Activated naive CD8-positive, alpha-beta T cell (primary cell): ENCODE results near the gene PLPP3.

Experiments used
- H3K27ac Mint-ChIP-seq: one replicate; pipeline ENCODE4 v1.8.0; 2021; ENCODE audit warnings: mixed read lengths
- H3K27me3 Mint-ChIP-seq: one replicate; pipeline ENCODE4 v1.8.0; 2021; ENCODE audit warnings: mixed read lengths
- H3K36me3 Mint-ChIP-seq: one replicate; pipeline ENCODE4 v1.8.0; 2021; ENCODE audit warnings: mixed read lengths
- H3K4me1 Mint-ChIP-seq: one replicate; pipeline ENCODE4 v1.8.0; 2021; ENCODE audit warnings: low read depth, mixed read lengths
- H3K4me3 Mint-ChIP-seq: one replicate; pipeline ENCODE4 v1.8.0; 2021; ENCODE audit warnings: mild to moderate bottlenecking, mixed read lengths
- H3K9me3 Mint-ChIP-seq: one replicate; pipeline ENCODE4 v1.8.0; 2021; ENCODE audit warnings: low read depth, mixed read lengths

The PLPP3 gene

DNA sequence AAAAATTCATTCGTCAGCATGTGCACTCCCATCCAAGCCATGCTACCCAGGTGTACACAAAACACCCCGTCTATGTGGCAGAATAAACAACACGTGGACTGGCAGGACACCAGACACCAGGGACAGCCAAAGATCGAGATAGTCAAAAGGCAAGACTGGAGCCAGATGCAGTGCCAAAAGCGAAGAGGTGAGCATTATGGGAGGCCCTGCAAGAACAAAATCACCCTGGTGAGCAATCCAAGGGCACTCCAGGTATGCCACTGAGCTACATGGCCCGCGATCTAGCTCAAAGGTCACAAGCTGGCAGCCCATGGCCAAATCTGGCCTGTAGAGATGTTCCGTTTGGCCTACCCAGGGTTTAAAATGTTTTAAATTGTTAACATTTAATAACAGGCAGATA lies 33.7 kb downstream of the PLPP3 start:
- no peaks in the 10 kb centered on the region for H3K9me3 Mint-ChIP-seq
- no peaks in the 10 kb centered on the region for H3K27me3 Mint-ChIP-seq
- H3K27ac Mint-ChIP-seq, result no peak overlapping the region
- no peaks in the 10 kb centered on the region for H3K4me1 Mint-ChIP-seq
- no peak overlapping the region for H3K4me3 Mint-ChIP-seq
- H3K36me3 Mint-ChIP-seq, result no peaks in the 10 kb centered on the region

DNA sequence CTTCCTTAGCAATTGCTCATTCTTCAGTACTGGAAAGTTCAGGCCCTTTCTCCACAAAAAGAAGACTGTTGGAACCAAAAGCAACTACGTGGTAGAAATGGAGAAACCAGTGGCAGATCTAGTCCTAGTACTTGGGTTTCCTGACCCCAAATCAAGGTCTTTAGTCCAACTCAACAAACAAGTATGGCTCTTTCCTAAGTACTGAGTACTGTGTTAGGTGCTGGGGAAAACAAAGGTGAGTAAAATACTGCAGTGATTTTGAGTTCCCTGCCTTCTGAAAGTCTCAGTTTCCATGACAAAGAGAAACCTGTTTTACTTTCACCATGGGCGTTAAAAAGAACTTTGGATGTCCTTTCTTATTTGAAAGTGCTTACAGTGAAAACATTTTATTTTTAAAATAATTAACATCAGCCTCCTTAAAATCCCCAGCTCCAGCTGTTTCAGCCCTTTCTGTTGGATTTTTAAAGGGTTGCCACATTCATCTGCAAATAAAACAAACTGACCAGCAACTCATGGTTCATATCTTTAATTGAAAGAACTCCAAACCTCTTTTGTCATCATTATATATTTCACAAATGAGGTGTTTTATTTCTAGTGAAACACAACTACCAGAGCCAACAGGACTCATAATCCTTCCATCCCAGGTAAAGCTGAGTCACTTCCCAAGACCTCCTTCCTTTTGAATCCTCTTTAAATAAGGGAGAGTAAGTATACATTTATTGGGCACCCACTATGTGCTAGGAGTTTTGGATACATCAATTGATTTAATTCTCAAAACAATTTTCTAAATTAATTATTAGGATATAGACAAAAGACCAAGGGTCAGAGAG lies 35.4 kb downstream of the PLPP3 start:
- H3K27me3 Mint-ChIP-seq, result no peaks in the 10 kb centered on the region
- H3K4me1 Mint-ChIP-seq, result no peaks in the 10 kb centered on the region
- no peaks in the 10 kb centered on the region for H3K36me3 Mint-ChIP-seq

DNA sequence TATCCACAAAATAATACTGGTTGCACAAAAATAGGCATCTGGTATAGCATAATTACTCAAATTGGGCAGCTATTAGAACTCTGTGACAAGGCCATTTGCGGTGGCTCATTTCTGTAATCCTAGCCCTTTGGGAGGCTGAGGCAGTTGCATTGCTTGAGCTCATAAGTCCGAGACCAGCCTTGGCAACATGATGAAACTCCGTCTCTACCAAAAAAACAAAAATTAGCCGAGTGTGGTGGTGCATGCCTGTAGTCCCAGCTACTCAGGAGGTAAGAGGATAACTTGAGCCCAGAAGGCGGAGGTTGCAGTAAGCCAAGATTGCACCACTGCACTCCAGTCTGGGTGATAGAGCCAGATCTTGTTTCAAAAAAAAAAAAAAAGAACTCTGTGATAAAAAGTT lies 36.7 kb downstream of the PLPP3 start:
- Mint-ChIP-seq H3K27me3 (no peaks in the 10 kb centered on the region), H3K4me3 (no peak overlapping the region), H3K4me1 (no peaks in the 10 kb centered on the region), H3K9me3 (no peaks in the 10 kb centered on the region), H3K27ac (no peak overlapping the region), H3K36me3 (no peaks in the 10 kb centered on the region)

More for the DNA sequence above, 35.4 kb downstream of the PLPP3 start:
- Mint-ChIP-seq H3K4me3 (no peak overlapping the region), H3K27ac (no peak overlapping the region), H3K9me3 (no peaks in the 10 kb centered on the region)

DNA sequence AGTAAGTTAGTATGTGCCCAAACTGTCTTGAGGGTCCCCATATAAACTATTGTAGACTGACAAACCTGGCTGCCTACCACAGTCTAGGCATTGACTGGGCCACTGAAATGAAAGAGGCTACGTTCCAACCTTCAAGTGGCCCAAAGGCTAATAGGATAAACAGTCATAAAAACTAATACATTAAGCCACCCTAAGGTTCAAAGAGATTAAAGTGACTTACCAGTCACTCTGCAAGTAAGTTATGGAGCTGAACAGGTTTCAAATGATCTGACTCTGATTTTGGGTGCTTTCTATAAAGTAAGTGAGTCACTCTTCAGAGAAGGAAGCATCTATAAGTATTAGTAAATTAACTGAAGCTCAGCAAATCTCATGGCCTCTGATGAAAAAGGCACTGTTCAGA lies 38.0 kb downstream of the PLPP3 start:
- Mint-ChIP-seq H3K9me3 (no peaks in the 10 kb centered on the region), H3K4me1 (no peaks in the 10 kb centered on the region), H3K27ac (no peak overlapping the region), H3K4me3 (no peak overlapping the region), H3K27me3 (peaks cover 3% of the 10 kb centered on the region), H3K36me3 (no peaks in the 10 kb centered on the region)

DNA sequence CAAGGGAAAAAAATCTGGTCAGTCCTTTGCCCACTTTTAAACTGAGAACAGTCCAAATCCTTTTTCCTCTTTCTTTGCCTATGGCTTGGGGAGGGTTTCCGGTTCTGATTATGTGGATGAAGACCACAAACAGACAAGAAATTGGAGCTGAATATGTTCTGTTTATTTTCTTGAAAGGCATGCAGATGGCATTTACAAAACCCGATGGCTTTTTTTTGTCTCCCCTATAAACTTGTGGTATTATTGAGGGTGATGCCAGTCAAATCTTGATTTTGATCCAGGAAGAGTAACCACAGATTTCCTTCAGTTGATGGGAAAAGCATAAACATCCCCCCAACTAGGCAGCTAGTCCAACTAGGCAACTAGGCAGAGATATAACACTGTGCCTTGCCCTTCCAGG lies 38.9 kb downstream of the PLPP3 start:
- Mint-ChIP-seq H3K27me3 (peaks cover 3% of the 10 kb centered on the region), H3K4me1 (no peaks in the 10 kb centered on the region), H3K36me3 (no peaks in the 10 kb centered on the region), H3K4me3 (no peak overlapping the region), H3K9me3 (no peaks in the 10 kb centered on the region), H3K27ac (no peak overlapping the region)

DNA sequence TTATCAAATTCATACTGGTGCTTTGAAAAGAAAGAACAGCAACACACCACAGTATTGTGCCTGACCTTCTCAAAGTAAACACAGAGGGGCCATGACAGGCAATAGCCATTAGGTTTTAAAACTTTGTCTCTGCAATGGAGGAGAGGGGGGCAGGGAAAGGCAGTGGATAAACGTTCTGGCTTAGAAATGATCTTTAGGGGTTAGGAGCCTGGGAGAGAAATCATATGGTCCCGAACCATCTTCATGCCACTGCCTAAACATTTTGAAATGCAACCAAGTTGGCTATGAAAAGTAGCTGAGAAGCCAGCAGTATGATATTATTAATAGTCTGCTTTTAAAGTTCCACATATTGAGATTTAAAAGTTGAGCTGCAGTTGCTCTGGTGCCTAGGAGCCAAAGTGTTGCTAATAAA lies 39.8 kb downstream of the PLPP3 start:
- Mint-ChIP-seq H3K36me3 (no peaks in the 10 kb centered on the region), H3K4me1 (no peaks in the 10 kb centered on the region), H3K27ac (no peak overlapping the region), H3K4me3 (no peak overlapping the region), H3K9me3 (no peaks in the 10 kb centered on the region), H3K27me3 (peaks cover 3% of the 10 kb centered on the region)

DNA sequence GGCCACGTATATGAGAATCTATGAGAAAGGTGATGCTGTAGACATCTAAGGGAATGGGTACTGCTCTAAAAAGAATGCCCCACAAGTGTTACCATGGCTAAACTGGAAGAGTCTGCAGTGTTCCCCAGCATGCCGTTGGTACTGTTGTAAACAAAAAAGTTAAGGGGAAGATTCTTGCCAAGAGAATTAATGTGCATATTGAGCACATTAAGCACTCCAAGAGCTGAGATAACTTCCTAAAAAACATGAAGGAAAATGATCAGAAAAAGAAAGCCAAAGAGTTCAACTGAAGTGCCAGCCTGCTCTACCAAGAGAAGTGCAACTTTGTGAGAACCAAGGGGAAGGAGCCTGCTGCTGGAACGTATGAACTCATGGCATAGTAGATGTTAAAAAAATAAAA lies 40.8 kb downstream of the PLPP3 start:
- peaks cover 3% of the 10 kb centered on the region for H3K27me3 Mint-ChIP-seq
- H3K4me1 Mint-ChIP-seq, result no peaks in the 10 kb centered on the region
- no peak overlapping the region for H3K4me3 Mint-ChIP-seq
- H3K36me3 Mint-ChIP-seq, result no peaks in the 10 kb centered on the region
- H3K27ac Mint-ChIP-seq, result no peak overlapping the region
- no peaks in the 10 kb centered on the region for H3K9me3 Mint-ChIP-seq

DNA sequence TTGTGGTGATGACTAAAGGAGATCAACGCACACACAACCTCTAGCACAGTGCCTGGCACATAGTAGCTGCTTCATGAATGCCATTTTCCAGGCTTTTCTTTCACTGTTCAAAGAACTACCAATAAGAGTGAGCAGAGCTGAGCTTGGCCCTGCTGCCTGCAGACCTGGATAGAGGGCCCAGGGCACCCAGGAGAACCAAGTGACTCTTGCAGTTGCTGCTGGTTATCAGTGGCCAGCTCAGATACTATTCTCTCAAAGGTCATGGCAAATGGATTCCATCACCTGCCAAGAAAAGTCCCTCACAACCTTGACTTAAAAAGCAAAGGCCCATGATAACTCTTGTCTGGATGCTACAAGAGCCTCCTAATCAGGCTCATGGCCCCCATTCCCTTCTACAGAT lies 41.7 kb downstream of the PLPP3 start:
- Mint-ChIP-seq H3K36me3 (no peaks in the 10 kb centered on the region), H3K9me3 (no peaks in the 10 kb centered on the region), H3K27me3 (peaks cover 5% of the 10 kb centered on the region), H3K4me3 (no peak overlapping the region), H3K4me1 (no peaks in the 10 kb centered on the region), H3K27ac (no peak overlapping the region)

DNA sequence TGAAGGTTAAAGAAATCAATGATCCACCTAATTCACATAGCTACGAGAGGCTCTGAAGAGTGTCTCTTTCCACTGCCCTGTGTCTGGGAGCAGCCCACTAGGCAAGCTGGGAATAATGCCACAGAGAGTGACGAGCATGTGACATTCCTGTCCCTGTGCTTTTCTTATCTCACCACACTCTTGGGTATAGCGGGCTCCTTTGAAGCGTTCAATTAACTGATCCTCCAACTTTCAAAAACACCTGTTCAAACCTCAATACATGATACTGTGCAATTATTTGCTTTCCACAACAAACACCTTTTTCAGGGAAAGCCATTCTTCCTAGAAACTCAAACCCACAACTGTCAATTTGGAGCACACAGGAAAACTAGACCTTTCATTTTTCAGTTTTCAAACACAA lies 43.4 kb downstream of the PLPP3 start:
- Mint-ChIP-seq H3K27me3 (peaks cover 5% of the 10 kb centered on the region), H3K27ac (no peak overlapping the region), H3K9me3 (no peaks in the 10 kb centered on the region), H3K4me3 (no peak overlapping the region), H3K36me3 (no peaks in the 10 kb centered on the region), H3K4me1 (no peaks in the 10 kb centered on the region)

DNA sequence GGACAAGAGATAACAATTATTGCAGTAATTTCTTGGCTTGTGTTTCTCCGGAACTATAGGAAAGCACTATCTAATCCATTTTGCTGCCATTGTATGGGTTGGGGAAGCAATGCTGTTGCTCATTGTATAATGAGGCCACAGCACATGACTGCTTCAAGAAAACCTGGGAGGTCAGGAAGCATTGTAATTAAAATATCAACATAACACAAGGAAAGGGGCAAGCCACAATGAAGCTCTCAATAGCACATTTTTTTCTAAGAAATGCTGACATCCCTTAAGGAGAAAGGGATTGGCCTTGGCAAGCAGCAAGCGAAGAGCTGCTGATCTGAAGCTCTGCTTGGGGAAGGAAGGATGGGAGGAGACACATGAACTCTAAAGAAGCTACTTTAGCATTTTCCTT lies 44.0 kb downstream of the PLPP3 start:
- H3K4me1 Mint-ChIP-seq, result no peaks in the 10 kb centered on the region
- no peak overlapping the region for H3K4me3 Mint-ChIP-seq
- peaks cover 5% of the 10 kb centered on the region for H3K27me3 Mint-ChIP-seq
- H3K36me3 Mint-ChIP-seq, result no peaks in the 10 kb centered on the region
- no peak overlapping the region for H3K27ac Mint-ChIP-seq
- H3K9me3 Mint-ChIP-seq, result no peaks in the 10 kb centered on the region

DNA sequence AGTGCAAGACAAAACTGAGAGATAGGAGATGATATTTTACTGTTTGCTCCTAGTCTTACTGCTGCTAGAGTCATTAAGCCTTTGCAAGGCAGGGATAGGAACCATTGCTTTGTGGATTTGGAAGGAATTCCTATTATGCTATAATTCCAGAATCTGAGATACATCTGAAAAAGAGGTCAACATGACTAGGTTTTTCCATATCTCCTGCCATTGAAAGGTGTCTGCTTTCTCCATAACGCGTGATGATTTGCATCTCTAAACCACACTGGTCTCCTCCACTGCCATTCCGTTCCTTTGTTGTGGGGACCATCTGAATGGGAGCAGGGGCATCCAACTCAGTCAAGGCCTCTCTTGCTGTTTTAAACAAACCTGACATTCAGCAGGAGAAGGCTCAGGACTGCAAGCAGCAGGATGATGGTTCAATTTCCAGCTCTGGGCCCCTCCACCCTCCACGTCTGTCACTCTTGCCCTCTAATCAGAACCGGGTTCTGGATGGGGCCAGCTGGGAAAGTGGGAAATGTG lies 45.2 kb downstream of the PLPP3 start:
- Mint-ChIP-seq H3K27me3 (peaks cover 5% of the 10 kb centered on the region), H3K27ac (no peak overlapping the region), H3K4me1 (no peaks in the 10 kb centered on the region), H3K4me3 (no peak overlapping the region), H3K36me3 (no peaks in the 10 kb centered on the region), H3K9me3 (no peaks in the 10 kb centered on the region)

DNA sequence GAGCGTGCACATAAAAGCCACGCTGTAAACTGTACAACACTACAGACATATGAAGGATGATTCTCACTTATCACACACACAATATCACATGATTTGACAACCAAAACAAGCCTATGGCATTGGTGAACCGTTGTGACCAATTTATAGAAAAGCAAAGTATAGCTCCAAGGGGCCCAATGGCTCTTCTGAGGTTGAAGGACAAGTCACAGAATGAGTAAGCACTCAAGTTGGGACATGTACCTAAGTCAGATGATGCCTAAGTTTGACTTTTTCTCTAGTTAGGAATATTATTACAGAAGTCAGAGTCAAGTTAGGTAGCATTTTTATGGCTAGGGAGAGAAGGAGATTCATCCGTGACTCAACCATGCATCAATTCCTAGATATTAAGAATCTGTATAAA lies 45.7 kb downstream of the PLPP3 start:
- H3K4me3 Mint-ChIP-seq, result no peak overlapping the region
- no peaks in the 10 kb centered on the region for H3K4me1 Mint-ChIP-seq
- H3K27me3 Mint-ChIP-seq, result peaks cover 5% of the 10 kb centered on the region

DNA sequence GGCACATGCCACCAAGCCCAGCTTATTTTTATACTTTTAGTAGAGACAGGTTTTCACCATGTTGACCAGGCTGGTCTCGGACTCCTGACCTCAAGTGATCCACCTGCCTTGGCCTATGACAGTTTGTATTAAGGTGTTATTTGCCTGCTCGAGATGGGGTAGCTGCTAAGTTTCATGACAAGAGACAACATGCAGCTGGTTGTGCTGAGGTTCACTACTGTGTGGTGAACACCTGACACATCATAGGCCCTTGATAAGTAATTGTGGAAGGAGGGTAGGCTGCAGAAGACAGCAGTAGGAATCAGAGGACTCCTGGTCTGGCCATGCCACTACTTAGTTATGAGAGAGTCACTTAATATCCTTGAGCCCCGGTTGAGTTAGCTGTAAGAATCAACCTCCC lies 46.2 kb downstream of the PLPP3 start:
- Mint-ChIP-seq H3K27ac (no peak overlapping the region), H3K4me1 (no peaks in the 10 kb centered on the region), H3K9me3 (no peaks in the 10 kb centered on the region), H3K4me3 (no peak overlapping the region), H3K36me3 (no peaks in the 10 kb centered on the region), H3K27me3 (peaks cover 5% of the 10 kb centered on the region)

More for the DNA sequence above, 45.7 kb downstream of the PLPP3 start:
- no peak overlapping the region for H3K27ac Mint-ChIP-seq
- H3K9me3 Mint-ChIP-seq, result no peaks in the 10 kb centered on the region
- H3K36me3 Mint-ChIP-seq, result no peaks in the 10 kb centered on the region

DNA sequence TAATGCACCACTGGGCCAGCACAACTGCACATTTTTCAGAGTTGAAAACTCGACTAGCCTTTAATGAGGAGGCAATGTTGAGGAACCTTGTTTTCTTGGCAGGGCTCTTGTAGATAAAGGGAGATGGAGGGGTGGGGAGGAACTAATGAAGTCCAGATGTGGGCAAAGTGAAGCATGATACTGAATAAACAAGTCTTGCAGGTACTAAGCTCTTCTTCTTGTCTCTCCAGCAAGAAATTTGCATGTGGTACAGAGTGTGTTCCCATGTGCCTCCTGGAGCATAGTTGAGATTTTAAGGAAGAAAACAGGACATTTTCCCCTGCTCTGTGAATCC lies 47.0 kb downstream of the PLPP3 start:
- H3K9me3 Mint-ChIP-seq, result no peaks in the 10 kb centered on the region

DNA sequence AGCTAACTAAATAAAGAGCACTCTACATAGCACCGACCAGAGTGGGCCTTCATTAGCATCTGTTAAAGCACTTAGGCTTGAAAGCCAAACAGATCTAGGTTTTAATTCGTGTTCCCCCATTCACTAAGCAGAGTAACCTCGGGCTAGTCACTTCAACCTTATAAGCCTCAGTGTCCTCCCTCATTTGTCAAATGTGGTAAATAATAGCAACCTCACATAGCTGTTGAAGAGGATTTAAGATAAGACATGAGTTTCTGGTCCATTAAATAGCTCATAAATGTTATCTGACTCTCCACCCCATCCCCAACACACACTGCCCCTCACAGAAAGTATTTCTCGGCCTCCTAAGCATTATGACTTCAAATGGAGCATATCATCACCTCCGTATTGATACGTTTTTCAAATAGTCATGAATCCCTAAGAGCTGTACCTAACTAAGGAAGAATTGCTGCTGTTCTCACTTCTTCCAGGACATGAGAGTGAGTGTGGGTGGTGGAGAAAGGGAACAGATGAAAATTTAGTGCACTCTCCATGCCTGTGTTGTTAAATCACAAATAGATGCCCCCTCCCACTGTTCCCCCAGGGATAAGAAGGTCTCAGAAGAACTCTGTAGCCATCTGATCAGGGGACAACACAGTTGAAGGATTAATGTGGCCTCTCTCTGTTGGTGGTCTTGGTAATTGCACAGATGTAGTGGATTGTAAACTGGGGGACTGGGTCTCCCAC lies 47.6 kb downstream of the PLPP3 start:
- H3K4me1 Mint-ChIP-seq, result no peaks in the 10 kb centered on the region
- H3K4me3 Mint-ChIP-seq, result no peak overlapping the region
- H3K27me3 Mint-ChIP-seq, result peaks cover 1% of the 10 kb centered on the region
- H3K9me3 Mint-ChIP-seq, result no peaks in the 10 kb centered on the region
- no peaks in the 10 kb centered on the region for H3K36me3 Mint-ChIP-seq
- no peak overlapping the region for H3K27ac Mint-ChIP-seq

More for the DNA sequence above, 47.0 kb downstream of the PLPP3 start:
- peaks cover 4% of the 10 kb centered on the region for H3K27me3 Mint-ChIP-seq
- H3K27ac Mint-ChIP-seq, result no peak overlapping the region
- H3K4me1 Mint-ChIP-seq, result no peaks in the 10 kb centered on the region
- no peak overlapping the region for H3K4me3 Mint-ChIP-seq
- H3K36me3 Mint-ChIP-seq, result no peaks in the 10 kb centered on the region
